IMR-90 (cell line): ENCODE measurements around the gene DCST2. TPM values are rescaled to one million over a fixed set of nuclear protein-coding genes. Genes with fewer than 3 reads are reported as not detected.

Source experiments
- ATAC-seq: fragments of 200-7000 bp; cut with Tn5 transposase; 2 replicates; pipeline ENCODE4 v1.9.1; 2020; ENCODE audit warnings: low read depth, mild to moderate bottlenecking, moderate library complexity
- BruUV-seq: library from RNA; stranded (reverse); fragments of 400-500 nt; replicated peaks from 2 replicates; lab custom pipeline; 2021; lab: Mats Ljungman, UMichigan
- CTCF ChIA-PET: fragments of 300-600 bp; formaldehyde crosslinking; extraction: SDS; loops from one replicate; lab custom pipeline; 2021; ENCODE audit warnings: antibody characterized with exemption; lab: Yijun Ruan, JAX
- POLR2A ChIA-PET: fragments of 300-600 bp; sonication (Branson Sonifier 250); formaldehyde crosslinking; loops from one replicate; lab custom pipeline; 2022; ENCODE audit warnings: antibody characterized with exemption; ENCODE audit not compliant: unreplicated experiment; lab: Charles Lee
- DNase-seq: peaks from one replicate; pipeline ENCODE4 v3.0.0; 2013
- H2AFZ ChIP-seq: replicated peaks from 2 replicates; pipeline ENCODE3; 2013; ENCODE audit warnings: low read length, mild to moderate bottlenecking; ENCODE audit not compliant: poor library complexity
- H2AK5ac ChIP-seq: 2 replicates; pipeline ENCODE4 v1.6.1; 2013; ENCODE audit warnings: low read depth, low read length, inconsistent platforms
- H2AK9ac ChIP-seq: replicated peaks from 2 replicates; pipeline ENCODE3; 2013; ENCODE audit warnings: mild to moderate bottlenecking, low read depth, low read length, moderate library complexity; ENCODE audit not compliant: poor library complexity
- H2BK120ac ChIP-seq: 2 replicates; pipeline ENCODE4 v1.6.1; 2013; ENCODE audit warnings: low read depth, low read length, inconsistent platforms
- H2BK15ac ChIP-seq: 3 replicates; pipeline ENCODE4 v1.6.1; 2013; ENCODE audit warnings: low read depth, low read length, inconsistent platforms
- H2BK20ac ChIP-seq: 2 replicates; pipeline ENCODE4 v1.6.1; 2013; ENCODE audit warnings: low read depth, mild to moderate bottlenecking, inconsistent platforms, low read length, moderate library complexity
- H2BK5ac ChIP-seq: 2 replicates; pipeline ENCODE4 v1.6.1; 2013; ENCODE audit warnings: mild to moderate bottlenecking, low read depth, low read length, inconsistent platforms; ENCODE audit not compliant: poor library complexity, severe bottlenecking
- H3K14ac ChIP-seq: replicated peaks from 2 replicates; pipeline ENCODE4 v1.6.1; 2013; ENCODE audit warnings: low read depth, low read length, inconsistent platforms
- H3K18ac ChIP-seq: 2 replicates; pipeline ENCODE4 v1.6.1; 2013; ENCODE audit warnings: low read depth, low read length, control low read depth
- H3K23ac ChIP-seq: 2 replicates; pipeline ENCODE4 v1.6.1; 2013; ENCODE audit warnings: low read depth, low read length, inconsistent platforms
- H3K27ac ChIP-seq: 2 replicates; pipeline ENCODE4 v1.5.1; 2013; ENCODE audit warnings: mild to moderate bottlenecking, control low read depth, low read length; ENCODE audit not compliant: insufficient read depth
- H3K27me3 ChIP-seq: 2 replicates; pipeline ENCODE4 v1.6.1; 2013; ENCODE audit warnings: low read length; ENCODE audit not compliant: control insufficient read depth, insufficient read depth
- H3K36me3 ChIP-seq: 2 replicates; pipeline ENCODE4 v1.6.1; 2013; ENCODE audit warnings: low read length, mixed read lengths; ENCODE audit not compliant: control insufficient read depth, insufficient read depth
- H3K4ac ChIP-seq: 2 replicates; pipeline ENCODE4 v1.6.1; 2013; ENCODE audit warnings: low read depth, low read length, inconsistent platforms
- H3K4me1 ChIP-seq: 2 replicates; pipeline ENCODE4 v1.6.1; 2013; ENCODE audit warnings: low read length, mixed read lengths; ENCODE audit not compliant: control insufficient read depth, insufficient read depth
- H3K4me2 ChIP-seq: 2 replicates; pipeline ENCODE4 v1.6.1; 2013; ENCODE audit warnings: low read depth, mild to moderate bottlenecking, control low read depth, low read length, moderate library complexity
- H3K4me3 ChIP-seq: 2 replicates; pipeline ENCODE4 v1.5.1; 2013; ENCODE audit warnings: low read depth, mild to moderate bottlenecking, control low read depth, low read length, moderate library complexity; ENCODE audit not compliant: insufficient read depth
- H3K56ac ChIP-seq: 2 replicates; pipeline ENCODE4 v1.6.1; 2013; ENCODE audit warnings: low read length, inconsistent platforms; ENCODE audit not compliant: insufficient read depth; ENCODE audit errors: extremely low read depth
- H3K79me1 ChIP-seq, 2 experiments: 2 replicates each; pipeline ENCODE4 v1.6.1; 2013; ENCODE audit warnings: low read length in 2 of 2, inconsistent platforms in 1 of 2, low read depth in 1 of 2
- H3K9ac ChIP-seq: 2 replicates; pipeline ENCODE4 v1.6.1; 2013; ENCODE audit warnings: low read depth, low read length, control low read depth
- H3K9me1 ChIP-seq: 2 replicates; pipeline ENCODE4 v1.6.1; 2013; ENCODE audit warnings: low read length, inconsistent platforms; ENCODE audit not compliant: insufficient read depth
- H3K9me3 ChIP-seq: 2 replicates; pipeline ENCODE4 v1.6.1; 2013; ENCODE audit warnings: low read length; ENCODE audit not compliant: control insufficient read depth, insufficient read depth
- H4K20me1 ChIP-seq: 2 replicates; pipeline ENCODE4 v1.6.1; 2013; ENCODE audit warnings: low read length, inconsistent platforms; ENCODE audit not compliant: insufficient read depth
- H4K5ac ChIP-seq: 2 replicates; pipeline ENCODE4 v1.6.1; 2013; ENCODE audit warnings: mild to moderate bottlenecking, low read depth, low read length, control low read depth
- H4K8ac ChIP-seq, 2 experiments: 2 replicates each; pipeline ENCODE4 v1.6.1; 2013; ENCODE audit warnings: low read depth in 2 of 2, low read length in 2 of 2, control low read depth in 1 of 2, inconsistent platforms in 1 of 2
- H4K91ac ChIP-seq: 2 replicates; pipeline ENCODE4 v1.6.1; 2013; ENCODE audit warnings: low read depth, low read length, inconsistent platforms; ENCODE audit not compliant: insufficient read depth
- MAZ ChIP-seq: IDR thresholded peaks from 2 replicates; pipeline ENCODE4 v1.6.1; 2012; ENCODE audit warnings: low read depth, mild to moderate bottlenecking, low read length, improper control_type of control experiment, moderate library complexity, borderline replicate concordance
- WGBS, 2 experiments: methylation state at CpG; one replicate each; pipeline versions ENCODE4 v1.1.5 to v1.1.7; 2013; ENCODE audit warnings: missing lambda C conversion rate in 2 of 2; ENCODE audit not compliant: insufficient read length in 1 of 2; ENCODE audit errors: extremely low coverage in 2 of 2; 5-methylcytosine and 5-hydroxymethylcytosine counted together
- dilution Hi-C: fragments of 300-500 bp; cut with HindIII; formaldehyde crosslinking; loops from one replicate; pipeline ENCODE4 v1.14.3; 2018; ENCODE audit warnings: low sequenced_read_pairs; ENCODE audit not compliant: unreplicated experiment
- in situ Hi-C: fragments of 300-500 bp; cut with MboI; formaldehyde crosslinking; loops from 3 replicates; pipeline ENCODE4 v1.14.3; 2019; ENCODE audit warnings: low sequenced_read_pairs, inconsistent platforms, mixed read lengths
- intact Hi-C: fragments of 100-400 bp; cut with micrococcal nuclease; formaldehyde crosslinking; loops from 2 replicates; pipeline ENCODE4 v1.10.0; 2022
- polyA plus RNA-seq, 3 experiments: library from polyadenylated mRNA; depleted of rRNA; stranded (reverse); fragments of >200 nt; gene quantifications; 2 replicates each; pipeline ENCODE4 v1.2.3, GENCODE V29; 2012; ENCODE audit warnings: low replicate concordance in 1 of 3
- total RNA-seq: library from RNA; depleted of rRNA; stranded (reverse); fragments of >200 nt; gene quantifications from 2 replicates; pipeline ENCODE4 v1.2.3, GENCODE V29; 2012
- TF ChIP-seq, protein P1 (sequence below): fragments of 150-350 bp; IDR thresholded peaks from 2 replicates; pipeline ENCODE4 v1.6.1; 2017; ENCODE audit warnings: mild to moderate bottlenecking, antibody characterized with exemption, low read length, low read depth

Gene DCST2
- total and polyA plus RNA-seq, 2 of the 4 experiments (the other 2 are of a cell fraction): 0.14 TPM; not detected in 1

DNA sequence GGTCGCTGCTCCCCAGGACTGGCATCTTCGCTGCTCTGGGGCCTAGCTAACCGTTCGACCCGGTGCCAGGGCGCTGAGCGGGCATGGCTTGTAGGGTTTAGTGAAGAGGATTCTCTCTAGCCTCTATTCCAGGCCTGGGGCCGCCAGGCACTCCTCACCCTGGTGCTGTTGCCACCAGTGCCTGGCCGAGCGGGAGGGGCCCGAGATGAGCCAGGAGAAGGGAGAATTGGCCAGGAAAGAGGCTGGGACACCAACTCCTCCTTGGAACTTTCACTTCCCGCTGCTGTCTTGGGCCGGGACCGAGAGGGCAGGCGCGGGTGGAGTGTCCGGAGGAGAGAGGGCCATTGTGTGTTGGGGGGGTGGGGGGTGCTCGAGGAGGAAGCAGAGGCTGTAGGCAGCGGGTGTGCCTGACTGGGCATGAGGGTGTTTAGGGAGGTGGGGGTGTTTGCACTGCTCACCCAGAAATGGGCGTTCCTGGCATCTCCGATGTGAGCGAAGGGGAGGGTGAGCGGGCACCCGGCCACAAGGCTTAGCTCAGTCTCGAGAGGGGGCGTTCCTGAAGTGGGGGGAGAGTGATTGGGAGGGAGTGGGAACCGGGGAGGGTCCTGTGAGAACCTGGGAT is 18.3 kb upstream of the DCST2 start:
- Histone ChIP-seq H4K5ac (no peak overlapping the region), H3K79me1 (peaks cover 0 to 15% of the 10 kb centered on the region in 2 experiments; a peak in 2 of 4 replicates), H4K91ac (no peak overlapping the region), H3K9me3 (no peaks in the 10 kb centered on the region), H3K14ac (0 out of 2 replicates have a peak overlapping the region, but pooled peaks have one; percentile 1), H3K36me3 (peaks cover 7% of the 10 kb centered on the region; the same call in 1 of the 2 replicates), H3K56ac (no peak overlapping the region), H2AK9ac (peak overlapping the region; percentile 96), H2BK5ac (no peak overlapping the region), H3K4ac (peak overlapping the region; percentile 38; the same call in 1 of the 2 replicates), H2AFZ (peak overlapping the region; percentile 95), H3K4me2 (peak overlapping the region; percentile 90), H3K23ac (peak overlapping the region; percentile 68; the same call in 1 of the 2 replicates), H2BK20ac (no peak overlapping the region), H3K18ac (no peak overlapping the region), H2BK120ac (no peak overlapping the region), H4K20me1 (no peaks in the 10 kb centered on the region; the same call in 1 of the 2 replicates), H3K4me3 (peak overlapping the region; percentile 60), H3K9me1 (peaks cover 4% of the 10 kb centered on the region; the same call in 1 of the 2 replicates), H3K27me3 (no peaks in the 10 kb centered on the region), H2BK15ac (no peak overlapping the region), H2AK5ac (no peak overlapping the region; the same call in 1 of the 2 replicates), H4K8ac (peak overlapping the region in 1 of 2 experiments; percentile 2; a peak in 1 of 4 replicates), H3K27ac (no peak overlapping the region; the same call in 1 of the 2 replicates), H3K9ac (peak overlapping the region; percentile 62), H3K4me1 (peaks cover 8% of the 10 kb centered on the region)
- TF ChIP-seq, protein P1, sequence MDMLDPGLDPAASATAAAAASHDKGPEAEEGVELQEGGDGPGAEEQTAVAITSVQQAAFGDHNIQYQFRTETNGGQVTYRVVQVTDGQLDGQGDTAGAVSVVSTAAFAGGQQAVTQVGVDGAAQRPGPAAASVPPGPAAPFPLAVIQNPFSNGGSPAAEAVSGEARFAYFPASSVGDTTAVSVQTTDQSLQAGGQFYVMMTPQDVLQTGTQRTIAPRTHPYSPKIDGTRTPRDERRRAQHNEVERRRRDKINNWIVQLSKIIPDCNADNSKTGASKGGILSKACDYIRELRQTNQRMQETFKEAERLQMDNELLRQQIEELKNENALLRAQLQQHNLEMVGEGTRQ: no peak
- peak; percentile 45; the same call in 1 of the 2 replicates for TF ChIP-seq MAZ
- POLR2A ChIA-PET: no interaction called here
- BruUV-seq: no TSS peak
- in situ Hi-C loops: loop anchor here (10.0 kb wide), 1 partner anchor 97 kb away; the partner anchor contains the start of gene PBXIP1
- DNase-seq: peak; percentile 13
- peak; percentile 13 for ATAC-seq
- intact Hi-C loops: loop anchor here (5.0 kb wide), 1 partner anchor 50 kb away; the partner anchor contains the start of gene ZBTB7B
- whole genome bisulfite sequencing, 2 experiments: 3% methylated on average over 10 of the region's 27 CpGs; no CpG with 5 or more reads in 1 of the 2 experiments
- CTCF ChIA-PET: interaction anchor here (0.6 to 1.3 kb wide), 2 partner anchors 19 to 23 kb away, joined by 3 read pairs; no protein-coding TSS in a partner anchor
- dilution Hi-C loops: no loop called here
